ENCODE data around the gene NHERF2. TPM values are rescaled to one million over a fixed set of nuclear protein-coding genes. Genes with fewer than 3 reads are reported as not detected.

The NHERF2 gene
- total RNA-seq, 2 donors from 2014 or later = 0.82 to 3.7 TPM

DNA sequence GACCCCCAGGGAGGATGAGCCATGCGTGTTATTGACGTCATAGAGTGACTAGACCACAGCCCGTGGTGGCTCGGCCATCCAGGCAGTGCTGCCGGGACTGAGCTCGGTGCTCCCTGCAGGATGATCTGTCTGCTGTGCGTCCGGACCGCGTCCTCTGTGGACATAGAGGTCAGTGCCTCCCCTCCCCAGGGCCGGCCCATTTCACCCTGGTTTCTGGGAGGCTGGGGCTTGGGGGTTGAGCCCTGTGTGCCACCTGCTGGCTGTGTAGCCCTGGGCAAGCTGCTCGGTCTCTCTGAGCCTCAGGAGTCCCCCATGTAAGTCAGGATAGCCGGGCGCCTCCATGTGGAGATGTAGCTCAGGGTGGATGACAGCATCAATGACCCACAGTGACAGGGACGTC, 29.4 kb downstream of the NHERF2 start:
- Mint-ChIP-seq H3K36me3 (no peaks in the 10 kb centered on the region), H3K9me3 (no peaks in the 10 kb centered on the region), H3K27ac (no peak overlapping the region)
- ATAC-seq (no peak), DNase-seq (ENCODE audit: low spot score in 2 of 2) (no peak)

DNA sequence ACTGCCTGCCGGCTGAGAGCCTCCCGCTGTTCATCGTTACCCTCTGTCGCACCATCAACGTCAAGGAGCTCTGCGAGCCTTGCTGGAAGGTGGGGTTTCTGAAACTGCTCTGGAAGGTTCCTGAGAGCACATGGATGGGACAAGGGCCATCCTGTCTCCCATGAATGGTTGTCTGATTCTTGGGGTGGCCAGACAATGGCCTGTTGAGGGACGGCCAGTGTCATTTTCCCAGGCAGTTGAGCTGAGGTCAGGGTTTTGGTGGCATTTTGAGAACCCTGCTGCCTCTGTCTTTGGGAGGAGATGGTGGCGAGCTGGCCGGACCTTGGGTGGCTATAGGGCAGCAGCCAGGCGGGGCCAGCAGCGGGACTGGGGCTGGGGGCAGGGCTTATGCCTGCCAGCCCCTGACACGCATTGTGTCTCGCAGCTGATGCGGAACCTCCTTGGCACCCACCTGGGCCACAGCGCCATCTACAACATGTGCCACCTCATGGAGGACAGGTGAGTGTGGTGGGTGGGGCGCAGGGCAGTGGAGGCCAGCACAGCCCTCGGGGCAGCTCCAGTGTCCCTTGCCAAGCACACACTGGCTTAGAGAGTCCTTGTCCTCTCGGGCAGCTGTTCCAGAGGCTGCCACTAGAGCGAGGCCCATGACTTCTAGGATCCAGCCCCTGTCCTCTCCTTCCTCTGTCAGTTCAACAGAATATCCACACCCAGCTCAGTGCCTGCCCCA, 30.1 kb downstream of the NHERF2 start:
- Mint-ChIP-seq H3K9me3 (no peaks in the 10 kb centered on the region), H3K27ac (peak overlapping the region; percentile 16 to 27), H3K36me3 (no peaks in the 10 kb centered on the region)
- ATAC-seq (peak in 1 of 2 donors; percentile 14), DNase-seq (ENCODE audit: low spot score in 2 of 2) (no peak)

DNA sequence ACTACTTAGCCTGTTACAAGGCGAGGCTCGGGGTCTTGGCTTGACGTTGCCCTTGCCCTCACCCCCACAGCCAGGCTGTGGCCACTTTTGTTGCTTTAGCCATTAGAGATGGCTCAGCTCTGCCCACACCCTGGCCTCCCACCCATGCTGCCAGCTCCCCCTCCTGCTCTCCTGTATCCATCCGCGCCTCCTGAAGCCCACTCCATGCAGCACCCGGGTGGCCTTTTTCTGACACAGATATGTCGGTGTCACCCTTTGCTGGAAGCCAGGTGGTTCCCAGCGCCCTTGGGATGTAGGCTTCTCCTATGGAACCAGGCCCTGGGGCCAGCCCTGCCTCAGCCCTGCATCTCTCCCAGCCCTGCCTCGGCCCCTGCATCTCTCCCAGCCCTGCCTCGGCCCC, 30.7 kb downstream of the NHERF2 start:
- Mint-ChIP-seq H3K9me3 (no peaks in the 10 kb centered on the region), H3K36me3 (no peaks in the 10 kb centered on the region), H3K27ac (peak overlapping the region; percentile 16 to 27)
- no peak for DNase-seq (ENCODE audit: low spot score in 2 of 2)
- ATAC-seq = no peak

DNA sequence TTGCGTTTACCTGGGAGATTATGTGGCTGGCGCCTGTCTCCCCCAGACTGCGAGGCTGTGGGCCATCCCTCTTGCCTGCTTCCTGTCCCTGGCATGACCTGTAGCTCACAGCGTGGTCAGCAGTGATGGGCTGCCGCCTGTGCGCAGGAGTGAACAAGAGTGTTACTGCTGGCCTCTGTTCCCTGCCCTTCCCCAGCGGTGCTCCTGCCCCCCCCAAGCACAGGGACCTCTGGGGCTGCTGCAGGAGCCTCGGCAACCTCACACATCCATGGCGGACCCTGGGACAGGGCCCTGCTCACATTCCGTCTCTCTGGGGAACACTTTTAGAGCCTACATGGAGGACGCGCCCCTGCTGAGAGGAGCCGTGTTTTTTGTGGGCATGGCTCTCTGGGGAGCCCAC, 31.7 kb downstream of the NHERF2 start:
- Mint-ChIP-seq H3K36me3 (no peaks in the 10 kb centered on the region), H3K9me3 (no peaks in the 10 kb centered on the region), H3K27ac (peak overlapping the region in 1 of 2 donors; percentile 50)
- no peak for ATAC-seq
- no peak for DNase-seq (ENCODE audit: low spot score in 2 of 2)

DNA sequence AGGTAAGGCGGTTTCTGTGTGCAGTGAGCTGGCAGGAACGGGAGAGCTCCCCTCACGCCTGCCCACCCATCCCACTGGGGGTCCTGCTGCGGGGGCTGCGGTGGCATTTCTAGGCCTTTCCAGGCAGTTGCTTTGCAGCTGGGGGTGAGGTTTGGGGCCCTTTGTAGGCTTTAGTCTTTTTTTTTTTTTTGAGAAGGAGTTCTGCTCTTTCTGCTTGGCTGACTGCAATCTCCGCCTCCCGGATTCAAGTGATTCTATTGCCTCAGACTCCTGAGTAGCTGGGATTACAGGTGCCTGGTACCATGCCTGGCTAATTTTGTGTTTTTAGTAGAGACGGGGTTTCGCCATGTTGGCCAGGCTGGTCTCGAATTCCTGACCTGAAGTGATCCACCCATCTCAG, 32.2 kb downstream of the NHERF2 start:
- no peaks in the 10 kb centered on the region for H3K9me3 Mint-ChIP-seq
- DNase-seq (ENCODE audit: low spot score in 2 of 2) (no peak), ATAC-seq (no peak)
- no peaks in the 10 kb centered on the region for H3K36me3 Mint-ChIP-seq
- H3K27ac Mint-ChIP-seq = peak overlapping the region in 1 of 2 donors; percentile 50

DNA sequence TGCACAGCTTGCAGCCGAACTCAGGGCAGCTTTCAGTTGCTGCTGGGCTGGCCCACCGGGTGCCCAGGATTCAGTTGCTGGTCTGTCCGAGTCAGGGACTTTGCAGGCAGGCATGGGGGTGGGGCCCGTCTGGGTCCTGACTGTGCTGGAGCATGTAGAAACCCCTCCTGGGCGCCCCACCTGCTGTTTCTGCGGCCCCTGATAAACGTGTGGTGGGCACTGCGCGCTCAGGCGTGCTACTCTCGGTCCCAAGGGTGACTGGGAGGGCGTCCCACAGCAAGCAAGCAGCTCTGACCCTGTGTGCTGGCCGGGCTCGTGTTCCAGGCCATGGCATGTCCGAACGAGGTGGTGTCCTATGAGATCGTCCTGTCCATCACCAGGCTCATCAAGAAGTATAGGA, 33.6 kb downstream of the NHERF2 start:
- no peak overlapping the region for H3K27ac Mint-ChIP-seq
- no peaks in the 10 kb centered on the region for H3K9me3 Mint-ChIP-seq
- no peaks in the 10 kb centered on the region for H3K36me3 Mint-ChIP-seq
- ATAC-seq (no peak), DNase-seq (ENCODE audit: low spot score in 2 of 2) (no peak)

DNA sequence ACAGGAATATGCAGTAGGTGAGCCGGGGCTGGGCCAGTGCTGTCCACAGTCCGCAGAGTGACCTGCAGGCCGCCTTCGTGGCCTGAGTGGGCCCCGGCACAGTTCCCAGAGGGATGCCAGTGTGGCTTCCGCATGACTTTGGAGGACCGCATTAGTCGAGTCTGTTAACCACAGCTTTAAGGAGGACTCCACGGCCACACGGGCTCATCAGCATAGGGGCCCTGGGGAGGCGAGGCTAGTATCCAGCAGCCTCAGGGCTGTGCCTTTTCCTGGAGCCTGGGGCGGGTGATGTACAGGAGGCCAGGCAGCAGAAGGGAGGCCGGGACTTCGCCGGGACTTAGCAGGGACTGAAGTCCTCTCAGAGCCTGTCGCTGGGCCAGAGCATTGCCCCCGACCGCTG, 34.3 kb downstream of the NHERF2 start:
- H3K27ac Mint-ChIP-seq = no peak overlapping the region
- no peaks in the 10 kb centered on the region for H3K9me3 Mint-ChIP-seq
- ATAC-seq = no peak
- no peak for DNase-seq (ENCODE audit: low spot score in 2 of 2)
- peaks cover under 1 to 4% of the 10 kb centered on the region in 2 donors for H3K36me3 Mint-ChIP-seq

DNA sequence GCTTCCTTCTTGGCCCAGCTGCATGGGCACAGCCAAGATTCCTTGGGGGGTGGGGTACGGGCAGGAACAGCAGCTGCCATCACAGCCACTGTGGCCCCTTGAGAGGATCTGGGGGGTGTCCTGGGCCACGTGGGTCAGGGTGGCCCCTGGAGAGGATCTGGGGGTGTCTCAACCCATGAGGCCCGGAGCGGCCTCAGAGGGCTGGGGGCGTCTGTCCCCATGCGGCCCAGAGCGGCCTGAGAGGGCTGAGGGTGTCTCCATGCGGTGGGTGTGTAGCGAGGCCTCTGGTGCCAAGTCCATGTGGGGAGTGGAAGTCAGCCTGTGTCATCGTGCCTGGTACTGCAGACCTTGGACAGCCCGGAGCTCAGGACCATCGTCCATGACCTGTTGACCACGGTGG, 34.8 kb downstream of the NHERF2 start:
- no peak overlapping the region for H3K27ac Mint-ChIP-seq
- ATAC-seq (no peak), DNase-seq (ENCODE audit: low spot score in 2 of 2) (no peak)
- no peaks in the 10 kb centered on the region for H3K9me3 Mint-ChIP-seq
- H3K36me3 Mint-ChIP-seq = peaks cover 4 to 6% of the 10 kb centered on the region in 2 donors

DNA sequence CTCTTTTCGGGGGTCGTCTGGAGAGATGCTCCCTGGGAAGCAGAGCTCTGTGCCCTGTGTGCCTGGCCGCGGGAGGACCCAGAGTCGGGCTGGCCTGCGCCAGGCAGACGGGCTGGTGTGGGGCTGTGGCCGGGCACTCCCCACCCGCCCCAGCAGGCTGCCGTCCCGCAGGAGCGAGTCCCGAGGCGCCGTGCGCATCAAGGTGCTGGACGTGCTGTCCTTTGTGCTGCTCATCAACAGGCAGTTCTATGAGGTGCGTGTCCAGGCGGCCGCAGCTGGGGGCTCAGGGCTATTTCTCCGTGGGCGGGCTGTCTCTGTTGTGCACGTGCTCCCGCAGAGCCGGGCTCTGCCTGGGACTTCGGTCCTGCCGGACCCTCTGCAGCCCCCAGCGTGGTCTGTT, 36.1 kb downstream of the NHERF2 start:
- no peak for ATAC-seq
- no peaks in the 10 kb centered on the region for H3K9me3 Mint-ChIP-seq
- H3K36me3 Mint-ChIP-seq = peaks cover 4 to 6% of the 10 kb centered on the region in 2 donors
- H3K27ac Mint-ChIP-seq = peak overlapping the region in 1 of 2 donors; percentile 24
- DNase-seq (ENCODE audit: low spot score in 2 of 2) = no peak

DNA sequence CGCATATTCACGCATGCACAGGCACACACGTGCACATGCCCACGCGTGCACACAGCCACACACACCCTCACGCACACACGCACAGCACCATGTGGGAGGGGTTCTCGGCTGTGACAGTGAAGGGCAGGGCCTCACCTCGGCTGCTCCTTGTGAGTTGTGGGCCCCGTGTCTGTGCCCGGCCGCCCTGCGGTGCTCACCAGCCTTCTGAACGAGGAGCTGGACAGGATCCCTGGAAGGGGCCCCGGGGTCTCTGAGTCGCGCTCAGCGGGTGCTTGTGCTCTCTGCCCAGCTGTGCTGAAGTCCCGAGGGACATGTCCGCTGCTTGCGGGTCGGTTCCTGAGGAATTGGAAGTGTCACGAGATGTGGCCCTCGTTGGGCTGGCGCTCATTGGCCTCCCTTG, 37.2 kb downstream of the NHERF2 start:
- DNase-seq (ENCODE audit: low spot score in 2 of 2) = no peak
- no peak for ATAC-seq
- Mint-ChIP-seq H3K36me3 (peaks cover 4 to 6% of the 10 kb centered on the region in 2 donors), H3K9me3 (no peaks in the 10 kb centered on the region), H3K27ac (peak overlapping the region in 1 of 2 donors; percentile 24)

DNA sequence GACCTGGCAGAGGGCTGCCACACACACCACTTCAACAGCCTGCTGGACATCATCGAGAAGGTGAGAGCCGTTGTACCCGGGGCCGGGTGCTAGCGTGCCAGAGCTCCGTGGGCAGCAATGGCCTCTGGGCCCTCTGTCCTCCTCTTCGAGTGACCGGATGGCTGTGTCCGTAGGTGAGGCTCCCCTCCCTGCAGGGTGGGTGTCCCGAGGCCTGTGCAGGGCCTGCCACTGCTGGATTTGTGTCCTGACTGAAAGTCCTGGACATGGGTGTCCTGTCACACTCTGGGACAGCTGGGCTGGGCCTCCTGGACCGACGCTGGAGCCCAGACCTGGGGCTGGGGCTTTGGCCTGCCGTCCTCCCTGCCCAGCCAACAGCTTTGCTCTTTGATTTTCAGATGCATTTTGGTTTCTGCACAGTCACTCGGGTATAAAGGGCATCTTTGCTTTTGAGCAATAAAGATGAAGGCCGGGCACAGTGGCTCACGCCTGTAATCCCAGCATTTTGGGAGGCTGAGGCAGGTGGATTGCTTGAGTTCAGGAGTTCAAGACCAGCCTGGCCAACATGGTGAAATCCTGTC, 37.8 kb downstream of the NHERF2 start:
- ATAC-seq (no peak), DNase-seq (ENCODE audit: low spot score in 2 of 2) (no peak)
- peaks cover 4 to 6% of the 10 kb centered on the region in 2 donors for H3K36me3 Mint-ChIP-seq
- H3K27ac Mint-ChIP-seq = no peak overlapping the region
- H3K9me3 Mint-ChIP-seq = no peaks in the 10 kb centered on the region

DNA sequence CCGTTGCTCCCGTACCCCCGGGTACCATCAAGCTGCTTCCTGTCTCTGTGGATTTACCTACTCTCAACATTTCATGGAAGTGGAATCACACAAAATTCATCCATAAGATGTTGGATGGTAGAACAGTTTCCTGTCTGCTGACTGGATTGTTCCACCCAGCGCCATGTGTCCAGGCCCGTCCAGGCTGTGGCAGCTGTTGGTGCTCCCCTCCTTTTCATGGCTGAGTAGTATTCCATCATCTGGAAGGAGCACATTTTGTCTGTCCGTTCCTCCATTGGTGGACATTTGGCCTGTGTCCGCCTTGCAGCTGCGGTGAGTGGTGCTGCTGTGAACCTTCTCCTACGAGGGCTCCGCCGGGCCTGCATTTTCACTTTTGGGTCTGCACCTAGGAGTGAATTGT, 39.4 kb downstream of the NHERF2 start:
- Mint-ChIP-seq H3K27ac (peak overlapping the region in 1 of 2 donors; percentile 60), H3K36me3 (peaks cover 4 to 6% of the 10 kb centered on the region in 2 donors), H3K9me3 (no peaks in the 10 kb centered on the region)
- DNase-seq (ENCODE audit: low spot score in 2 of 2) (no peak), ATAC-seq (no peak)

DNA sequence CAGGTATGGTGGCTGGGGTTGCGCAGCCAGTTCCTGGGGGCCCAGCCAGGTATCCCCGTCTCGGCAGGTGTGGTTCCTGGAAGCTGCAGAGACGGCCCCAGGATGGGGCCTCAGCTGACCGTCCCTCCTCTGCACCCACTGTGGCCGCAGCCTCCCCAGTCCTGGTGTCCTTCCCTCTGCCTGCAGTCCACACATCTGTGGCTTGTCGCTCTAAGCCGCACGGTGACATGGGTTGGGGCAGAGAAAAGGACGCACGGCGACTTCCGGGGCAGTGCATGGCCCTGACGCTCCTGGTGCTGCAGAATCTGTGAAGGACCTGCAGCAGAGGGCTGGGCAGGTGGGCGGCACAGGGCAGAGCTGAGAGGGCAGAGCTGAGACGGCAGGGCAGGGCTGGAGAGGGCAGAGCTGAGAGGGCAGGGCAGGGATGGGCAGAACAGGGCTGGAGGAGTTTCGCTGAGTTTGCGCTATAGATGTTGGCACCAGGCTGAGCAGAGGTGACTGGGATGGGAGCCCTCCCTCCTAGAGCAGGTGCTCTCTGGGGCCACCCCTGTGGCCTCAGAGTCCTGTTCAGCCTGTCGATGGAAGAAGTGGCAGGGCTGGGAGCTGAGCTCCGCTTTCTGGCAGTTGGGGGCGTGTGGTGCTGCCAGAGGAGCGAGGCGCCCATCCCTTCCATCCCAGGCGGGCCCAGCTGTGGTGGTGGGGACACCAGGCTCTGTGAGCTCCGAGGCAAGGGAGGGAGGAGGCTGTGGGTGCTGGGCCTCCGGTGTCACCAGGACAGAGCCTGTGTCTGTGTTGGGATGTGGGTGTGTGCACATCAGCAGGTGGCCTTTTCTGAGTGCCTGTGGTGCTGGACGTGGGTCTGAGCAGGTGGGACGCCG, 44.1 kb downstream of the NHERF2 start:
- DNase-seq (ENCODE audit: low spot score in 2 of 2) = no peak
- no peak for ATAC-seq
- Mint-ChIP-seq H3K27ac (no peak overlapping the region), H3K9me3 (no peaks in the 10 kb centered on the region), H3K36me3 (peaks cover 4 to 5% of the 10 kb centered on the region in 2 donors)

DNA sequence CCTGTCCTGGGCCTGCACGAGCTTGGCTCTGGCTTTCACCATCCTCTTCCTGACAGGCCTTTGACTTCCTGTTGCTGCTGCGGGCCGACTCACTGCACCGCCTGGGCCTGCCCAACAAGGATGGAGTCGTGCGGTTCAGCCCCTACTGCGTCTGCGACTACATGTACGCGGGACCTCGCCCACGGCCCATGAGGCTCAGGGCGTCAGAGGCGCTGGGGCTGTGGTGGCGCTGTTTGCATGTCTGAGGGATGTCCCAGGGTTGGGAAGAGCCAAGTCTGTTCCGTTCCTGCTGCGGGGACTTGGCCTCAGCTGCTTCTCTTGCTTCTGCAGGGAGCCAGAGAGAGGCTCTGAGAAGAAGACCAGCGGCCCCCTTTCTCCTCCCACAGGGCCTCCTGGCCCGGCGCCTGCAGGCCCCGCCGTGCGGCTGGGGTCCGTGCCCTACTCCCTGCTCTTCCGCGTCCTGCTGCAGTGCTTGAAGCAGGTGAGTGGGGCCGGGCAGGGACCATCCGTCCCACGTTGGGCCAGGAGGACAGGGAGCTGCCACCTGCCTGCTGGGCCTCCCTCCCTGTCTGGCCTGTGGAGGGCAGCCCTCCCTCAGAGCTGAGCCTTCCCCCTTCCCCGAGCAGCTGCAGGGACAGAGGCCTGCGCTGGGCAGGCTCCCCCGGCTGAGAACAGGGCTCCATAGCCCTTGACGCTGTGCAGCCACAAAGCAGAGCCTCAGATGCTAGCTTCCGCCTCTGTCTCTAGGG, 44.9 kb downstream of the NHERF2 start:
- Mint-ChIP-seq H3K36me3 (no peaks in the 10 kb centered on the region), H3K27ac (peak overlapping the region in 1 of 2 donors; percentile 65), H3K9me3 (no peaks in the 10 kb centered on the region)
- ATAC-seq = peak in 1 of 2 donors; percentile 22
- no peak for DNase-seq (ENCODE audit: low spot score in 2 of 2)

DNA sequence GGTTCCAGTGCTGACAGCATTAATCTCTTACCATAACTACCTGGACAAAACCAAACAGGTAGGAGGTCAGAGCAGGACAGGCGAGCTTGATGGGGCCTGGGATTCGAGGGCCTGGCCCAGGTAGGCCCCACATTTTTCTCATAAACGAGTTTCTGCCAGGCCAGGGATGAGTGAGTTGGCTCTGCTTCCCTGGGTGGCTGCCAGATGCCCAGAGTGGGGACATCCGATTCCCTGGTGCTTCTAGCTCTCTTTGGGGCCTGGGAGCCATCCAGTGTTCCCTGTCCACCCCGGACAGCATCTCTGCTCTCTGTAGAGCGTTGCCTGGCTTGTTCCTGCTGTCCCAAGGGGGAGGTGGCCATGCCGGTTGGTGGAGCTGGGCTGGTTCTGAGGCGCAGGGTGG, 46.2 kb downstream of the NHERF2 start:
- Mint-ChIP-seq H3K27ac (peak overlapping the region; percentile 23 to 74), H3K36me3 (no peaks in the 10 kb centered on the region), H3K9me3 (no peaks in the 10 kb centered on the region)
- no peak for DNase-seq (ENCODE audit: low spot score in 2 of 2)
- ATAC-seq = no peak

DNA sequence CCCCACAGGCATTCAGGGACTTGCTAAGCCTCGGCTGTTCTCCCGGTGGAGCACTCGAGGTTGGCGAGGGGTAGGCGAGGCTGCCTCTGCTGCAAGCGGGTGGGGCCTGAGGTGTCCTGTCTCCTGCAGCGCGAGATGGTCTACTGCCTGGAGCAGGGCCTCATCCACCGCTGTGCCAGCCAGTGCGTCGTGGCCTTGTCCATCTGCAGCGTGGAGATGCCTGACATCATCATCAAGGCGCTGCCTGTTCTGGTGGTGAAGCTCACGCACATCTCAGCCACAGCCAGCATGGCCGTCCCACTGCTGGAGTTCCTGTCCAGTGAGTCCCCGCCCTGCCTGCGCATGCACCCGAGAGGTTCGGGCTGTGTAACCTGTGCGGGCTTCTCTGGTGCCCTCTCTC, 47.4 kb downstream of the NHERF2 start:
- Mint-ChIP-seq H3K9me3 (no peaks in the 10 kb centered on the region), H3K27ac (no peak overlapping the region), H3K36me3 (no peaks in the 10 kb centered on the region)
- DNase-seq (ENCODE audit: low spot score in 2 of 2) (no peak), ATAC-seq (no peak)

DNA sequence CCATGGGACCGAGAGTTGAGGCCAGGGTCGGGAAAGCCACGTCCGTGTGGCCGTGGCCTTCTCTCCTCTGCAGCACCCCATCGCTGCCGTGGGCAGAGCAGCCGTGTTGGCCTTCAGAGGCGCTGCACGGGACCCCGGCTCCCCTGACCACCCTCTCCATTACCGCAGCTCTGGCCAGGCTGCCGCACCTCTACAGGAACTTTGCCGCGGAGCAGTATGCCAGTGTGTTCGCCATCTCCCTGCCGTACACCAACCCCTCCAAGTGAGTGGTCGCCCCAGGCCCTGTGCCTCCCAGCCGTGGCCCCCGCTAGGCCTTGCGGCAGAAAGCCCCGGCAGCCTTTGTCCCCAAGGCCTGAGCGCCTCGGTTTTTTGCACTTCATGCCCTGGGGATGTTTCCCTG, 48.9 kb downstream of the NHERF2 start:
- H3K36me3 Mint-ChIP-seq = no peaks in the 10 kb centered on the region
- no peak overlapping the region for H3K27ac Mint-ChIP-seq
- ATAC-seq (no peak), DNase-seq (ENCODE audit: low spot score in 2 of 2) (no peak)
- no peaks in the 10 kb centered on the region for H3K9me3 Mint-ChIP-seq
